Endodermal cell (in vitro differentiated cells): ENCODE results near the gene PRXL2B. TPM values are rescaled to one million over a fixed set of nuclear protein-coding genes. Genes with fewer than 3 reads are reported as not detected.

Experiments used
- DNase-seq: peaks from one replicate; pipeline ENCODE4 v3.0.0-alpha.2; 2017
- H3K27ac ChIP-seq: 2 replicates; pipeline ENCODE4 v1.5.1; 2013; ENCODE audit warnings: mild to moderate bottlenecking, low read depth, low read length, moderate library complexity
- H3K27me3 ChIP-seq: 2 replicates; pipeline ENCODE4 v1.6.1; 2013; ENCODE audit warnings: mild to moderate bottlenecking, low read length, moderate library complexity; ENCODE audit not compliant: insufficient read depth, control insufficient read depth, poor library complexity, severe bottlenecking
- H3K36me3 ChIP-seq: 2 replicates; pipeline ENCODE4 v1.7.0; 2013; ENCODE audit warnings: mild to moderate bottlenecking, low read length, moderate library complexity; ENCODE audit not compliant: control insufficient read depth, insufficient read depth
- H3K4me1 ChIP-seq: one replicate; pipeline ENCODE4 v1.7.0; 2013; ENCODE audit warnings: low read length; ENCODE audit not compliant: control insufficient read depth, insufficient read depth
- H3K4me3 ChIP-seq: 2 replicates; pipeline ENCODE4 v1.5.1; 2013; ENCODE audit warnings: mild to moderate bottlenecking, low read length, moderate library complexity
- H3K9ac ChIP-seq: 2 replicates; pipeline ENCODE4 v1.6.1; 2013; ENCODE audit warnings: mild to moderate bottlenecking, low read length, moderate library complexity; ENCODE audit not compliant: poor library complexity, severe bottlenecking; ENCODE audit errors: extremely low read depth
- H3K9me3 ChIP-seq: 2 replicates; pipeline ENCODE4 v1.6.1; 2013; ENCODE audit warnings: mild to moderate bottlenecking, low read length, moderate library complexity; ENCODE audit not compliant: control insufficient read depth
- H3K27ac Mint-ChIP-seq: 2 replicates; pipeline ENCODE4 v1.8.0; 2020; ENCODE audit warnings: mixed read lengths
- H3K27me3 Mint-ChIP-seq: 2 replicates; pipeline ENCODE4 v1.8.0; 2021; ENCODE audit warnings: mild to moderate bottlenecking, mixed read lengths; ENCODE audit not compliant: insufficient read depth
- H3K36me3 Mint-ChIP-seq: 2 replicates; pipeline ENCODE4 v1.8.0; 2020; ENCODE audit warnings: low read depth, mixed read lengths
- H3K4me1 Mint-ChIP-seq: 2 replicates; pipeline ENCODE4 v1.8.0; 2020; ENCODE audit warnings: mixed read lengths
- H3K4me3 Mint-ChIP-seq: 2 replicates; pipeline ENCODE4 v1.8.0; 2020; ENCODE audit warnings: mild to moderate bottlenecking, moderate library complexity, mixed read lengths
- H3K9me3 Mint-ChIP-seq: 2 replicates; pipeline ENCODE4 v1.8.0; 2020; ENCODE audit warnings: mild to moderate bottlenecking, mixed read lengths
- WGBS, 2 experiments: methylation state at CpG; one replicate each; pipeline versions ENCODE4 v1.1.5 to v1.1.7; 2013; ENCODE audit warnings: missing lambda C conversion rate in 2 of 2, mixed read lengths in 1 of 2; ENCODE audit not compliant: insufficient coverage in 1 of 2, insufficient read length in 1 of 2; 5-methylcytosine and 5-hydroxymethylcytosine counted together
- total RNA-seq, 2 donors: library from RNA; stranded (reverse); fragmentation: NEBNext Ultra II Directional in 1 of 2; extraction: Animal tissue kit (Norgen Biotek cat#: 25700) in 1 of 2; gene quantifications; 2 replicates in 1 of 2; 3 replicates in 1 of 2; pipeline ENCODE4 v1.2.1, GENCODE V29; 2021
- TF ChIP-seq, protein P1 (sequence below): fragments of 200-600 bp; sonication (generic); conservative IDR thresholded peaks from 2 replicates; pipeline ENCODE4 v1.5.0; 2021; ENCODE audit warnings: antibody characterized with exemption, mild to moderate bottlenecking

Gene PRXL2B
- total RNA-seq, 2 donors from 2014 or later, result 33.4 to 34.4 TPM

DNA sequence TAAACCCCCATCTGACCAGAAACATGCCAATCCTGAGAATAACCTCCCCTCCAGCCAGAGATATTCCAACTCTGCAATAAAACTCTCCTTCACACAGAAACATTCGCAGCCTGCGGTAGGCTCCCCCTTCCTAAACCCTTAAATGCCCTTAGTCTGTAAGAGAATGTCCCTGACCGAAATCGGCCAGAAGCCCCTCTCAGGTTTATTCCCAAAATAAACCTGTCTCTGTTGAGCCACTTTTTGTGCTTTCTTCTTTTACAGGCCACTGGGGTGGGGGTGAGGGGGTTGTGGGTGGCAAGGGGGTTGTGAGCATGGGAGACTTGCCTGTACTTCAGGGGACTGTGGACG, 4.6 kb downstream of the PRXL2B start:
- WGBS, 2 experiments, result 93 to 100% methylated on average over 2 to 5 of the region's 5 CpGs
- no peaks in the 10 kb centered on the region for H3K4me1 Mint-ChIP-seq
- H3K27ac ChIP-seq, result no peak overlapping the region

DNA sequence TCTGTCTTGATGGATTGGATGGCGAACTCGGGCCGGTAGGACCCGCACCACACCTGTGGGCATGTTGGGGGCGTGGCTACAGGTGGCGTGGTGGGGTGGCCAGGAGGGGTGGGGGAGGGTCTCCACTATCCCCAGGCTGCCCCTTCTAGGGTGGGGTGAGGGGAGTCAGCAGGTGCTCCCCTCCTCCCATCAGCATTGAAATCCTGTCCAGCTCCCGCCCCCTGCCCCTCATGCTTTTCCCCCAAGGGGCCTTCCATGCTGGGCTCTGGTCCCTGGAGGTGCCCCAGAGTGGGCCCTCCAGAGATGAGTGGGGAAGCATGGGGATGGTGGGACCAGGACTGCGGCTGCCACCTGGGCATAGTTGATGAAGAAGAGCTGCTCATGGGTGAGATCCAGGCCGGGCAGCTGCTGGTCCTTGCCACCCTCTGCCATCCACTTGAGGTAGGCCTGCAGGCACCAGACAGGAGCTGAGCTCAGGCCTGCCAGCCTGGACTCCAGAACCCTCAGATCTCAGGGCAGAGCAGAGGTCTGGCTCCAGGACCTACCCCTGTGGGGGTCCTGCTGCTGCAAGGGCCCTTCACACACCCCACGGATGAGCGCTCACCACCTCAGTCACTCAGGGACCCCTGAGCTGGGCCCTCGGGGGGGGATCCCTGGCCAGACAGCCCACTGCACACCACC, 5.1 kb downstream of the PRXL2B start:
- no peak overlapping the region for H3K27ac Mint-ChIP-seq
- Histone ChIP-seq H3K27ac (no peak overlapping the region), H3K9ac (no peak overlapping the region), H3K27me3 (no peaks in the 10 kb centered on the region), H3K4me3 (no peak overlapping the region), H3K36me3 (no peaks in the 10 kb centered on the region), H3K9me3 (no peaks in the 10 kb centered on the region), H3K4me1 (no peaks in the 10 kb centered on the region)
- peaks cover 12% of the 10 kb centered on the region for H3K9me3 Mint-ChIP-seq
- H3K4me3 Mint-ChIP-seq, result no peak overlapping the region
- DNase-seq, result no peak
- H3K36me3 Mint-ChIP-seq, result peaks cover 15% of the 10 kb centered on the region
- no peaks in the 10 kb centered on the region for H3K4me1 Mint-ChIP-seq
- H3K27me3 Mint-ChIP-seq, result peaks cover 2% of the 10 kb centered on the region
- 93 to 94% methylated on average over 3 to 12 of the region's 12 CpGs for whole genome bisulfite sequencing, 2 experiments
- TF ChIP-seq, protein P1, sequence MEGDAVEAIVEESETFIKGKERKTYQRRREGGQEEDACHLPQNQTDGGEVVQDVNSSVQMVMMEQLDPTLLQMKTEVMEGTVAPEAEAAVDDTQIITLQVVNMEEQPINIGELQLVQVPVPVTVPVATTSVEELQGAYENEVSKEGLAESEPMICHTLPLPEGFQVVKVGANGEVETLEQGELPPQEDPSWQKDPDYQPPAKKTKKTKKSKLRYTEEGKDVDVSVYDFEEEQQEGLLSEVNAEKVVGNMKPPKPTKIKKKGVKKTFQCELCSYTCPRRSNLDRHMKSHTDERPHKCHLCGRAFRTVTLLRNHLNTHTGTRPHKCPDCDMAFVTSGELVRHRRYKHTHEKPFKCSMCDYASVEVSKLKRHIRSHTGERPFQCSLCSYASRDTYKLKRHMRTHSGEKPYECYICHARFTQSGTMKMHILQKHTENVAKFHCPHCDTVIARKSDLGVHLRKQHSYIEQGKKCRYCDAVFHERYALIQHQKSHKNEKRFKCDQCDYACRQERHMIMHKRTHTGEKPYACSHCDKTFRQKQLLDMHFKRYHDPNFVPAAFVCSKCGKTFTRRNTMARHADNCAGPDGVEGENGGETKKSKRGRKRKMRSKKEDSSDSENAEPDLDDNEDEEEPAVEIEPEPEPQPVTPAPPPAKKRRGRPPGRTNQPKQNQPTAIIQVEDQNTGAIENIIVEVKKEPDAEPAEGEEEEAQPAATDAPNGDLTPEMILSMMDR, result no peak

More for the DNA sequence above, 4.6 kb downstream of the PRXL2B start:
- Mint-ChIP-seq H3K36me3 (peaks cover 15% of the 10 kb centered on the region), H3K27ac (no peak overlapping the region), H3K27me3 (peaks cover 2% of the 10 kb centered on the region), H3K4me3 (no peak overlapping the region), H3K9me3 (peaks cover 12% of the 10 kb centered on the region)
- no peak overlapping the region for H3K9ac ChIP-seq
- H3K27me3 ChIP-seq, result no peaks in the 10 kb centered on the region
- DNase-seq, result no peak
- no peaks in the 10 kb centered on the region for H3K36me3 ChIP-seq
- TF ChIP-seq, protein P1, result no peak
- no peak overlapping the region for H3K4me3 ChIP-seq
- H3K4me1 ChIP-seq, result no peaks in the 10 kb centered on the region
- H3K9me3 ChIP-seq, result no peaks in the 10 kb centered on the region

DNA sequence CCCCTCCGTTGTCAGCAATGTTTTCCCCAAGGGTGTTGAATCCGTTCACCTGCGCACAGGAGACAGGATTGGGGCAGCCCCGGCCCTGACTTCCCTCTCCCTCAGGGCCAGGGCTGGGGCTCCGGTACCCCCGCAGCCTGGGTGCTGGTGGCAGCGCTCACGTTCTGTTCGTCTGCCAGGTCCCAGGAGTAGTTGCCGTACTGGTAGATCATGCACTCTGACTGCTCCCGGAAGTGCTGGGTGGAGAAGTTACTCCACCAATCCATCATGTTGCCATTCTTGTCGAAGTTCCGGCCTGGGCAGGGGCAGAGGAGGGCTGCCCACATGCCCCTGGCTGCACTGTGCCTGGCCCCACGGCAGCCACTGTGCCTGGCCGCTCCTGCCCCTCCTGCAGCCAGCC, 6.1 kb downstream of the PRXL2B start:
- Mint-ChIP-seq H3K27ac (no peak overlapping the region), H3K36me3 (peaks cover 15% of the 10 kb centered on the region), H3K27me3 (peaks cover 2% of the 10 kb centered on the region), H3K4me1 (peaks cover 2% of the 10 kb centered on the region), H3K9me3 (peaks cover 12% of the 10 kb centered on the region), H3K4me3 (no peak overlapping the region)
- DNase-seq, result no peak
- no peaks in the 10 kb centered on the region for H3K36me3 ChIP-seq
- no peaks in the 10 kb centered on the region for H3K4me1 ChIP-seq
- WGBS, 2 experiments, result 84 to 89% methylated on average over 12 to 15 of the region's 15 CpGs
- TF ChIP-seq, protein P1, result no peak
- no peaks in the 10 kb centered on the region for H3K9me3 ChIP-seq
- no peak overlapping the region for H3K4me3 ChIP-seq
- H3K27me3 ChIP-seq, result no peaks in the 10 kb centered on the region
- H3K27ac ChIP-seq, result no peak overlapping the region
- H3K9ac ChIP-seq, result no peak overlapping the region
